NCI-H2107 treated with DMSO at 0.1 percent for 48 hours (cell line): ENCODE results near the gene CDK14.
A peak's percentile ranks its signal among the peaks of the same experiment; 100 is the strongest.
"Not testable (repeated sequence)": the region's sequence is repeated elsewhere in the genome, so short reads cannot be mapped to it uniquely, and the experiment has no call there.

ENCODE experiments used
- DNase-seq: peaks from one replicate; lab custom pipeline; 2025; ENCODE audit not compliant: unreplicated experiment; lab: John Stamatoyannopoulos, UW

Gene CDK14

DNA sequence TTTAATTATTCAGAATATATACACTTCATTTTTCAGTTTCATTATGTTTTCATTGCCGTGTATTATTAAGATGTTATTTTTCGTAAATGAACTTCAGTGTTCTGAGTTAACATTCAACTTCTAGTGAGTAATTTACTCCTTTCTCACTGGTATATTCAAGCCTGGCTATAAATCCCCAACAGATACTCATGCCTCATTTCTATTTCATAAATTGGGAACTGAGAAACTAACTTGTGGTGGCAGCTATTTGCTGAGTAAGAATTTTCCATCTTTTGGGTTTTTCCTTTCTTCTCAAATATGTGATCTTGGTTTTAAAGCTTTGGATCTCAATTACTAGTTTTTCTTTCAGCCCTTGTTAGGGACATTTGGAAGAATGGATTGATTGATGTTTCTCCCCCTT lies 281.1 kb downstream of the CDK14 start:
- DNase-seq: no peak

- no peak for DNase-seq
Observed at GRCh38 chr7:90879924-90880323, 283.8 kb downstream of the CDK14 start.

GRCh38 chr7:90886416-90886815 lies 290.3 kb downstream of the CDK14 start:
- no peak for DNase-seq

DNA sequence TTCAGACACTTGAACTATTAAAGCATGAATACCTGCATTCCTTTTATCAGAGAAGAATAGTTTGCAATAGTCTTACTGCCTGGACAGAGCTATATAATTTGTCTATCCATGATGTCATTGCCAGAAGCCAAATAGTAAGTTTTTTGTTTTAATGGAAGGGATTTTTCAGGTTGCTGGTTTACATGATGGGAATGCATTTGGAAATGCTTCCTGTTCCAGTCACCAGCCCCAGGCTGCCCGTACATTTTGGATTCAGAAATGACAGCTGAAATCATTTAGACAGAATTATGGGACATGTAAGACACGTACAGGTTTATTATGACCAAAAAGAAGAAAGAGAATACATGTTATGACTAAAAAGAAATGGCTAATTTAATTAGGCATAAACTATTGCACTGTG lies 293.1 kb downstream of the CDK14 start:
- DNase-seq: no peak

GRCh38 chr7:90889644-90890043 lies 293.5 kb downstream of the CDK14 start:
- DNase-seq: no peak

- DNase-seq: no peak
Observed at GRCh38 chr7:90891529-90891928, 295.4 kb downstream of the CDK14 start.

DNA sequence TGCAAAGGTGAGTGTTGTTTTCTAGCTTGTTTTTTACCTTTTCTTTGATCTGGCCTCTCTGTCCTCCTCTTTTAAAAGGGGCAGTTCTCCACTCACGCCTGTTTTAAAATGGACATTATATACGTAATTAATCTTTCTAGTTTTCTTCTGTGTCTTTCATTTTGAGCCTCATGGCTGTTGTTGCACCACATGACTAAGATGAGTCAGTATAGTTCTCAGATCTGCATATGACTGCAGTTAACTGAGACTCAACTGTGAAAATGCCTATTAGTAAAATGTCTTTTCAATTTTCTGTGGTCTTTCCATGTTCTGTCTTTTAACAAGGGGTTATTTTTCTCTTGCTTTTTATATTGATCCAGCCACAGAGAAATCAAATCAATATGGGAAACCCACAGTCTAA lies 296.1 kb downstream of the CDK14 start:
- DNase-seq: no peak

DNA sequence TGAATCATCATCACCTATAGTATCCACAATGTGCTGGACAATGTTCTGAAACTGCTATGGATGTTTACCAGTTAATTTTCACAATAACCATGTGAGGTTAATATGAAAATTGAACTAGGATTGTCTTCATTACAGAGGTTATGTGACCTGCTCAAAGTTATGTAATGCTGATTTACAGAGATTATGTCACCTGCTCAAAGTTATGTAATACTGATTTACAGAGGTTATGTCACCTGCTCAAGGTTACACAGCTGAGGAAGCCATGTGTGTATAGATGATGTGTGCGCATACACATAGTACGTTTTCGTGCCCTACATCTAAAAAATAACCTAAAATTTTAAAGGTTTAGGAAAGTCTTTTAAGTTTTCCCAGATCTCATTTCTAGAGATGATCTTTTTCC lies 298.0 kb downstream of the CDK14 start:
- no peak for DNase-seq

DNA sequence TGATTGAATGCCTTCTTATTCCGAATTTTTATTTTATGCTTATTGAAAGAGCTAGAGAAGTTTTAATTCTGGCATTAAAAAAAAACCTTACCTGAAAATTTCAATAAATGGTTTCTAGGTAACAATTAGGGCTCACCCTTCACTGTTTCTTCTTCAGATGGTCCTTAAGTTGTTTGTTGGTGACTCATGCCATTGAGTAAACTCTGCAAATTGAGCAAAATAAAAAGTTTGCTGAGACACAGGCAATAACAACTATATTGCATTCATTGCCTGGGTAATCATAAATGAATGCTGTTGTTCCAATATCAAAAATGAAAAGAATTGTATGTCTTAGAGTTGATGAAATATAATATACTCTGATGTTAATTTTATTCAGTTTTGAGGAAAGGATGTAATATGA lies 300.3 kb downstream of the CDK14 start:
- no peak for DNase-seq

DNA sequence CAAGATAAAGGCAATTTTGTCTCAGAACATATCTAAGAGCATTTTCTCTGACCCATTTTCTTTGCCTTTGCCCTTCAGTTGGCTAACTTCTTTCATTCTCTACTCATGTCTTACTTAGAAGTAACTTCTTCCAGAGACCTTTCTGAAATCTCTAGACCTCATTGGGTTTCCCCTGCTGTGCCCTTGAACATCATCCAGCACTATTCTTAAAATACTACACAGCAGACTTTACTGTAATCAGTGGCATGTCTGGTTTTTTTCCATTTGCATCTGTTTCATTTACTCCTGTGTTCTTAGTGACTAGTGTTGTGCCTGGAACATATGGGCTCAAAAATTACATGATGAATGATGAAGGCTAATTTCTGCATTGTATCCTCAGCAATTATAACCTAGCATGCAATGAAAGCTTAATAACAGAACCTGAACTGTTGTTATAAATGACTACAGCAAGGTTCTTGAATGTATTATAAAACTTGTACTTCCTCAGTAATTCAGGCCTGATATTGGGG lies 301.9 kb downstream of the CDK14 start:
- DNase-seq: no peak

DNA sequence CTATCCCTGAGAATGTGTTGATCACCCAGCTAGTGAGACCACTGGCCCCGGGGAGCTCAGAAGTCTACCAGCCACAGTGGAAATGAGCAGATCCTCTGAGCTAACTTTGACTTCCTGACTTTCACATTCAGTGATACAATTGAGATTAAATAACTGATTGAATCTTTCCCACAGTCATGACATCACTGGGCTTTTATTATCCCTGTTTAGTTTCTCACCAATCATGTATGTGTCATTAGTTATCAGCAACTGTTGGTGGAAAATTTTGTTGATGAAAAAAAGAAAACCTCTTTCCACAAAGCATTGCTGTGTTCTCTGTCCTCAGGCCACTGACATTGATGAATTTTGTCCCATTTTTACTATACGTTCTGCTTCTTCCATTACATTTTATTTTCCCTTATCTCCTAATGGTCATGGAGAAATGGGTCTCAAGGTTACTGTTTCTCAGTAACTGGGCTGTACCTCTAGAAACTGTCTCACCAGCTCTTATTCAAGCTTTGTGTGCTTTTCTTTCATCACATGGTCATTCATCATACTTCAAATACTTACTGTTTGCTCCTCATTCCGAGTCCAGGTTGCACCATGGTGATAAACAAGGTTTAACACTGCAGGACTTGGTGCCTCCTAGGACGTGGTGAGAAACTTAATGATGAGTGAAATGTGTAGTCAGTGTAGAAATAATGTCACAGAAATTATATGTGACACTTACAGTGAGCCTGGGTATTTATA lies 304.7 kb downstream of the CDK14 start:
- no peak for DNase-seq

- DNase-seq: no peak
Observed at GRCh38 chr7:90903841-90904240, 307.7 kb downstream of the CDK14 start.

DNA sequence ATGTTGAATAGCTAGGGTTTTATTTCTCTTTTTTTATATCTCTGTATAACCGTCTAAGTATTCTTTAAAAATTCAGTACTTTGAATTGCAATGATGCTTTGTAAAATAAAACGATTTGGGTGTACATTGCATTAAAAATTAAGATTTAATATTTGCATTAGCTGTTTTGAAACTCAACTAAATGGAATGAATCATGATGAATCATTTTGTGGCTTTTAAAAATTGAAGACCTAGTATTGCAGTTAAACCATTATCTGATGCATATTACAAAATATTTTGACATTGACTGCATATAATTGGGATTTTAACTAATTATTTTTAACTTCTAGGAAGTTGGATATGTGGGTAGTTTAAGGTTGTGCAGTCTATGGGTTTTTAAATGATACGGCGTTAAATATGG lies 314.0 kb downstream of the CDK14 start:
- no peak for DNase-seq

DNA sequence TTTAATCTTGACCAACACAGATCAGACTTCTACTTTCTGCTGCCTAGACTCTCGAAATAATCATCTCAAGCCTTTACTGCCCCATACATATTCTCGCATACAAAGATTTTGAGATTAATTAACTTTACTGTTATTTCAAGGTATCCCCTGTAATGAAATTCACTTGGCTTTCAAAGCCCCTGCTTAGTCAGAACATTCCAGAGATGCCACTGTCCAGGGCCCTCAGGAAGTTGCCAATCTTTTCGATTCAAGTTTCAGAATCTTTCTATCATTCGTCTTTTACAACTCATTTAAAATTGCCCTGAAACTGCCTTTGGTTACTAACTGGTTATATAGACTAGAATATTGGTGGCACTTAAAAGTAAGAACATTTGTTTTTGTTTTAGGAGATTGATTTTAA lies 320.2 kb downstream of the CDK14 start:
- no peak for DNase-seq

DNA sequence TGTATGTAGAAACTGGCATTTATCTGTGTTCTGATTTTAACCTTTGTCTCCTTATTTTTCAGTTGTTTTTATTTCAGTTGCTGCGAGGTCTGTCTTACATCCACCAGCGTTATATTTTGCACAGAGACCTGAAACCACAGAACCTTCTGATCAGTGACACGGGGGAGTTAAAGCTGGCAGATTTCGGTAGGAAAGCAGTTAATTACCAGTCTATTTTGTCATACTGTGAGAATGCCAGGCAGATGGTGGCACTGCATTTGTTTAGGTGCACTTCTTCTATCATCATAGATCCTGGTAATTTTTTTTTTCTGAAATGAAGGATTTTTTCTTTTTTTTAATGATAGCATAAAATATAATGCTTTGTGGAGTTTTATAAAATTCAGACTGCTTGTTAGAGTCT lies 321.4 kb downstream of the CDK14 start:
- DNase-seq: no peak

DNA sequence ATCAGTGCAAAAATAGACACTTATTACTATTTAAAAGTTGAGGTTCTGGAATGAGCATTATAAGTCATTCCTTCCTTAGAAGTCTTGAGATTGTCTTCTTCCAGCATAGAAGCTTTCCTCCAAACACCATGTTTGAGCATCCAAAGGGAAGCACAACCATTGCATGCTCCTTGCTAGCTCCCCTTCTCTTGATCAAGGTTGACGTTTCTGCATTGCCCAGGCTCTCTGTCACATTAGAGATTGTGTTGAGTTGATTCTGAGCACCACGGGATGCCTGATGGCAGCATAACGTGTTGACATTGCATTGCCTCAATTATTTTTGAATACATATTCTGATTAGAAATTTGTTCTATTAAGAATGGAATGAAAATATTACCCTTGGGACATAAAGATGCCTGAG lies 322.2 kb downstream of the CDK14 start:
- no peak for DNase-seq

GRCh38 chr7:90919816-90920215 lies 323.7 kb downstream of the CDK14 start:
- DNase-seq: no peak

GRCh38 chr7:90920336-90920735 lies 324.2 kb downstream of the CDK14 start:
- DNase-seq: no peak

DNA sequence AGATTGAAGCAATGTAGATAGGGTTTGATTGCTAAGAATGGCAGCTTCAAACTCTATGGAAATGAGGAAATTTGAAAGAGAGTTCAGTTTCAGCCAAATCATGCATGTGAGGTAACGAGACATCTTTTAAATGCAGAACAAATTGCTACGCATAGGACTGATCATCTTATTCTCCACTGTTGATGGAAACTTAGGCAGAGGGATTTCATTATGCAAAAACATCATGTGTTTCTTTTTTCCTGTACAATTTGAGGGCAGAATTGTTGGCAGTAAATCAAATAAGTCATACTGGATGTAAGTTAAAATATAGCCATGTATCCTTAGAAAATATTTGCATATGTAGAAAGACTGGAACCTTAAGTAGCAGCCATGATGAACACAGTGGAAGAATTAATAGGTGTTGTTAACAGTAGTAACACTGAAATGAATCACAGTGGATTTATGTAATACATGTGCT lies 327.4 kb downstream of the CDK14 start:
- DNase-seq: no peak

DNA sequence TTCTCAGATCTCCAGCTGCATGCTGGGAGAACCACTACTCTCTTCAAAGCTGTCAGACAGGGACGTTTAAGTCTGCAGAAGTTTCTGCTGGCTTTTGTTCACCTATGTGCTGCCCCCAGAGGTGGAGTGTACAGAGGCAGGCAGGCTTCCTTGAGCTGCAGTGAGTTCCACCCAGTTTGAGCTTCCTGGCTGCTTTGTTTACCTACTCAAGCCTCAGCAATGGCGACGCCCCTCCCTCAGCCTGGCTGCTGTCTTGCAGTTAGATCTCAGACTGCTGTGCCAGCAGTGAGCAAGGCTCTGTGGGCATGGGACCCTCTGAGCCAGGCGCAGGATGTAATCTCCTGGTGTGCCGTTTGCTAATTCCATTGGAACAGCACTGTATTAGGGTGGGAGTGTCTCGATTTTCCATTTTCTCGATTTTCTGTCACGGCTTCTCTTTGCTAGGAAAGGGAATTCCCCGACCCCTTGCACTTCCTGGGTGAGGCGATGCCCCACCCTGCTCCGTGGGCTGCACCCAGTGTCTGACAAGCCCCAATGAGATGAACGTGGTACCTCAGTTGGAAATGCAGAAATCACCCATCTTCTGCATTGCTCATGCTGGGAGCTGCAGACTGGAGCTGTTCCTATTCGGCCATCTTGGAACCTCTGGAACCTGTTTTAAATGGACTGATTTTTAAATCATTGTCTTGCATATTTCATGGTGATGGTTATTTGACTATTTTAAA lies 332.7 kb downstream of the CDK14 start:
- DNase-seq: not testable (repeated sequence)

GRCh38 chr7:90931986-90932916 lies 336.1 kb downstream of the CDK14 start:
- DNase-seq: peak; percentile 94
